Neural progenitor cell (in vitro differentiated cells): Measurements from ENCODE around the gene FAM13C.

Experiments
- EZH2 ChIP-seq: fragments of 200-600 bp; sonication (generic); IDR thresholded peaks from 2 replicates; pipeline ENCODE4 v1.6.1; 2017; ENCODE audit warnings: antibody characterized with exemption, mild to moderate bottlenecking, moderate library complexity
- EZH2phosphoT487 ChIP-seq: fragments of 200-600 bp; sonication (generic); IDR thresholded peaks from 2 replicates; pipeline ENCODE4 v1.6.1; 2017; ENCODE audit warnings: antibody characterized with exemption
- TF ChIP-seq, protein P1 (sequence below): fragments of 200-600 bp; sonication (generic); IDR thresholded peaks from 2 replicates; pipeline ENCODE4 v1.5.1; 2017; ENCODE audit warnings: antibody characterized with exemption, mild to moderate bottlenecking

DNA sequence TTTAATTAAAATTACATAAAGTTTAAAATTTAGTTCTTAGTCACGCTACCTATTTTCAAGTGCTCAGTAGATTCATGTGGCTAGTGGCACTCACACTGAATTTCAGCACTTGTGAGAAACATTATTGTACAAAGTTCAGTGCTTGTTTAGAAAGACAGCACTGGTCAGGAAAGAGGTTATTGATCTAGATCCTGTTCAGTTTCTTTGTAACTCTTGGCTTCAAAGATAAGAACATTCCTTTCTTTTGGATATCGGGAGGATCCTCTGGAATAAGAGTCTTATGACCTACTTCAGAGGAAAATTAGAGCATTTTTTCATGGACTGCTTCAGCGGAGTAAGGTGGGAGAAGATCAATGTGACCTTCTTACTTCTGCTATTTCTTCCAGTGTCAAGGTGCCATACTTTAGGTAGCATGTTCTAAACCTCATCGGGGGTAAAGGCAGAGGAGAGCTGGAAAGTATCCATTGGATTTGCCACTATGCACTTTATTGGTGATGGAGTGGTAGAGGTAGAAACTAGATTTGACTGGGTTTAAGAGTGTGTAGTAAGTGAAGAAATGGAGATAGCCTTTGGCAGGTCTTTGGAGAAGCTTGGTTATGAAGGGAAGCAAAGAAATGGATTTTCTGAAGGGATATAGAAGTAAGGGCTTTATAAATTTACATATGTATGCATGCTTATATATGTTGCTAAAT is 146.0 kb downstream of the FAM13C start:
- TF ChIP-seq, protein P1, sequence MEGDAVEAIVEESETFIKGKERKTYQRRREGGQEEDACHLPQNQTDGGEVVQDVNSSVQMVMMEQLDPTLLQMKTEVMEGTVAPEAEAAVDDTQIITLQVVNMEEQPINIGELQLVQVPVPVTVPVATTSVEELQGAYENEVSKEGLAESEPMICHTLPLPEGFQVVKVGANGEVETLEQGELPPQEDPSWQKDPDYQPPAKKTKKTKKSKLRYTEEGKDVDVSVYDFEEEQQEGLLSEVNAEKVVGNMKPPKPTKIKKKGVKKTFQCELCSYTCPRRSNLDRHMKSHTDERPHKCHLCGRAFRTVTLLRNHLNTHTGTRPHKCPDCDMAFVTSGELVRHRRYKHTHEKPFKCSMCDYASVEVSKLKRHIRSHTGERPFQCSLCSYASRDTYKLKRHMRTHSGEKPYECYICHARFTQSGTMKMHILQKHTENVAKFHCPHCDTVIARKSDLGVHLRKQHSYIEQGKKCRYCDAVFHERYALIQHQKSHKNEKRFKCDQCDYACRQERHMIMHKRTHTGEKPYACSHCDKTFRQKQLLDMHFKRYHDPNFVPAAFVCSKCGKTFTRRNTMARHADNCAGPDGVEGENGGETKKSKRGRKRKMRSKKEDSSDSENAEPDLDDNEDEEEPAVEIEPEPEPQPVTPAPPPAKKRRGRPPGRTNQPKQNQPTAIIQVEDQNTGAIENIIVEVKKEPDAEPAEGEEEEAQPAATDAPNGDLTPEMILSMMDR: no peak
- no peak for TF ChIP-seq EZH2
- TF ChIP-seq EZH2phosphoT487: no peak
